GM12892 (cell line): ENCODE results near the gene ACAD10.

Experiments used
- DNase-seq: peaks from one replicate; pipeline ENCODE4 v3.0.0; 2011; ENCODE audit not compliant: insufficient read length
- FAIRE-seq: peaks from 2 replicates; lab custom pipeline; 2011; peaks lifted over from hg19 to GRCh38; lab: Jason Lieb, UNC
- POLR2A ChIP-seq: IDR thresholded peaks from 2 replicates; pipeline ENCODE4 v1.6.1; 2011; ENCODE audit warnings: low read depth, low read length, control low read depth
- POLR2AphosphoS5 ChIP-seq: IDR thresholded peaks from 2 replicates; pipeline ENCODE4 v1.6.1; 2011; ENCODE audit warnings: low read depth, low read length, control low read depth
- TAF1 ChIP-seq: IDR thresholded peaks from 2 replicates; pipeline ENCODE4 v1.6.1; 2011; ENCODE audit warnings: low read depth, mild to moderate bottlenecking, control low read depth, low read length, borderline replicate concordance

ACAD10 gene

DNA sequence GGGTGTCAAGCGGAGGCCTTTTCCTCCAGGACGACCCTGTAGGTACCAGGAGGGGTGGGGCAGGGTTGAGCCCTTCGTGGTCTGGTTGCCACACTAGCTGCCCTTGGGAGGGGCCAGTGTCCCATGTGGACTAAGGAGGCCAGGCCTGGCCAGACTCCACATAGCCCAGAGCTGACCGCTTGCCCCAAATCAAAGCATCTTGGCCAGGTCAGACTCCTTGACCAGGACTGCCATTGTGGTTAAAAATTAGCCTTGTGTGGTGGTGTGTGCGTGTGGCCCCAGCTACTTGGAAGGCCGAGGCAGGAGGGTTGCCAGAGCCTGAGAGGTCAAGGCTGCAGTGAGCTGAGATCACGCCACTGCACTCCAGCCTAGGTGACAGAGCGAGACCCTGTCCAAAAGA, 105.7 kb downstream of the ACAD10 start:
- TF ChIP-seq POLR2A (no peak), POLR2AphosphoS5 (no peak), TAF1 (no peak)
- FAIRE-seq (no peak), DNase-seq (no peak)

DNA sequence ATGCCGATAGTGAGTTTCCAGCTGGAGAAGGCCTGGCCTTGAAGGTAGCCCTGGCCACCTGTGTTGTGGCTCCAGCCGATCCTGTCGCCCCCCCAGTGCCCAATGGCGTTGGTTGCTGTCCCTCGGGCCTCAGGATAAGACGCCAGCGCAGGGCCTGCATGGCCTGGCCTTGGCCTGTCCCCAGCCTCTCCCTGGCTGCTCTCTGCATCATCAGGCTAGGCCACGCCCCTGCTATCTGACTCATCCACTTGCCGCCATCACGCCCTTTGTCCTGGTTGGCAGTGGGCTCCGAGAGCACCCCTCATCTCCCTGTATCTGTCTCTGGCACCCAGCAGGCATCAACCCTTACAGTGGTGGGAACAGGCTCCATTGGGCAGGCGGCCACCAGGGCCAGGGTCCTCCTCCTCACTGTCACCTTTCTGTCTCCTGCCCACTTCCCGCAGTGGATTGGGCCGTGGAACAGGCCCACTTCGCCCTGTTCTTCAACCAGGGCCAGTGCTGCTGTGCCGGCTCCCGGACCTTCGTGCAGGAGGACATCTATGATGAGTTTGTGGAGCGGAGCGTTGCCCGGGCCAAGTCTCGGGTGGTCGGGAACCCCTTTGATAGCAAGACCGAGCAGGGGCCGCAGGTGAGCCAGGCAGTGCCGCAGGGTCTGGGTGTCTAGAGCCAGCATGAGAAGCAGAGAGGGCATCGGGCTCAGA, 106.5 kb downstream of the ACAD10 start:
- DNase-seq (no peak), FAIRE-seq (no peak)
- TF ChIP-seq POLR2A (no peak), POLR2AphosphoS5 (no peak), TAF1 (no peak)

DNA sequence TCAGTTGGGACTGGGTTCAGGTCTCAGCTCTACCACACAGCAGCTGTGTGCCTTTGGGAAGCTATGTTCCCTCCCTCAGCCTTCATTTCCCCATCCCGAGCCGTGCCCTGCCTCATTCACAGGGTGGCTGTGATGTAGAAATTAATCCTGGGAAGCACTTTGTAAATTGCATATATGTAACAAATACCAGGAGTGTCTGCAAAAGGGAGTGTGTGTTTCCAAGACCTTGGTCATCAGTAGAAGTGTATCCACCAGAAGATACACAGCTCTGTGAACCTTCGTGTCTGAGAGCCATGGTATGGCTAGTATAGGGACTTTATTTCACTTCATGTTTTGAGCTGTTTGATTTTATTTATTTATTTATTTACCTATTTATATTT, 107.0 kb downstream of the ACAD10 start:
- DNase-seq (no peak), FAIRE-seq (no peak)
- TF ChIP-seq POLR2AphosphoS5 (no peak), POLR2A (no peak)

DNA sequence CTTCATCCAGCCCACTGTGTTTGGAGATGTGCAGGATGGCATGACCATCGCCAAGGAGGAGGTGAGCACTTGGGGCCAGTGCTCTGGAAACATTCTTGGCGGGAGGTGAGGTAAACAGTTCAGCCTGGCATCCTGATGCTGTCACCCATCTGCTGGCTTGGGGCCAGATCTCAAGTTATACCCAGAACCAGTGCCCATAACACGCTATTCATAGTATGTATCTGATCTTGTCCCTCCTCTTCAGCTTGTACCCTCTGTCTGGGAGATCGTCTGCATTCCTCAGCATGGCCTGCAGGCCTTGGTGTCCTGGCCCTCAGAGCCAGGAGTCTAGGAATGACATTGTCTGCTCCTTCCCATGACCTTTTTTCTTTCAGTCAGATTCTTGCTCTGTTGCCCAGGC, 112.3 kb downstream of the ACAD10 start:
- FAIRE-seq (no peak), DNase-seq (no peak)
- no peak for TF ChIP-seq POLR2AphosphoS5
- TF ChIP-seq POLR2A, result no peak
- no peak for TF ChIP-seq TAF1

DNA sequence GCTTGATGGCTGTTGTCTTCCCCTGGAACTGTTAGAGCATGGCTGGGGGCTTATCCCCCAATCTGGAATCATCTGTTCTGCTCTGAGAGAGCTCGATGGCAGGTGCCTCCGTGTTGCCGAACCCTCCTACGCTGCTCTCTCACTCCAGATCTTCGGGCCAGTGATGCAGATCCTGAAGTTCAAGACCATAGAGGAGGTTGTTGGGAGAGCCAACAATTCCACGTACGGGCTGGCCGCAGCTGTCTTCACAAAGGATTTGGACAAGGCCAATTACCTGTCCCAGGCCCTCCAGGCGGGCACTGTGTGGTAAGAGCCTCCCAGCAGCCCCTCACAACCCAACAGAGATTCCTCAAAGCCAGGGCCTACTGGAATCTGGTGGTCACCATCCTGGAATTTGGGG, 113.9 kb downstream of the ACAD10 start:
- FAIRE-seq (no peak), DNase-seq (no peak)
- TF ChIP-seq POLR2AphosphoS5 (no peak), TAF1 (no peak), POLR2A (no peak)

DNA sequence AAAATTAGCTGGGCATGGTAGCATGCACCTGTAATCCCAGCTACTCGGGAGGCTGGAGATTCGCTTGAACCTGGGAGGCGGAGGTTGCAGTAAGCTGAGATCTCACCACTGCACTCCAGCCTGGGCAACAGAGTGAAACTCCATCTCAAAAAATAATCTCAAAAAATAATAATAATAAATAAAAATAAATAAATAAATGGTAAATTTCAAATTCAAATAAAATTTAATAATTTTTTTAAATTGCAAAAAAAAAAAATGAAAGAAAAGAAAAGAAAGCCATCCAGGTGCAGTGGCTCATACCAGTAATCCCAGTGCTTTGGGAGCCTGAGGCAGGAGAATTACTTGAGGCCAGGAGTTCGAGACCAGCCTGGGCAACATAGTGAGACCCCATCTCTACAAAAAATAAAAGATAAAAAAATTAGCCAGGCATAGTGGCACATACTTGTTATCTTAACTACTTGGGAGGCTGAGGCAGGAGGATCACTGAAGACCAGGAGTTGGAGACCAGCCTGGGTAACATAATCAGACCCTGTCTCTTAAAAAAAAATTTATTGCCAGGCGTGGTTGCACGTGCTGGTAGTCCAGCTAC, 117.3 kb downstream of the ACAD10 start:
- FAIRE-seq, result no peak
- TF ChIP-seq POLR2AphosphoS5 (no peak), TAF1 (no peak), POLR2A (no peak)
- no peak for DNase-seq

DNA sequence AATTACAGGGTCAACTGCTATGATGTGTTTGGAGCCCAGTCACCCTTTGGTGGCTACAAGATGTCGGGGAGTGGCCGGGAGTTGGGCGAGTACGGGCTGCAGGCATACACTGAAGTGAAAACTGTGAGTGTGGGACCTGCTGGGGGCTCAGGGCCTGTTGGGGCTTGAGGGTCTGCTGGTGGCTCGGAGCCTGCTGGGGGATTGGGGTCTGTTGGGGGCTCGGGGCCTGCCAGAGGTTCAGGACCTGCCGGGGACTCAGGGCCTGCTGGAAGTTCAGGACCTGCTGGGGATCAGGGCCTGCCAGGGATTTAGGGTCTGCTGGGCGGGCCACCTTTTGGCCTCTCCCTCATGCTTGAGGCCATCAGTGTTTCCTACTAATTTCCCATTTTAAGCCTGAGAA, 118.0 kb downstream of the ACAD10 start:
- TF ChIP-seq POLR2A, result no peak
- no peak for TF ChIP-seq TAF1
- TF ChIP-seq POLR2AphosphoS5, result no peak
- FAIRE-seq, result no peak
- no peak for DNase-seq

DNA sequence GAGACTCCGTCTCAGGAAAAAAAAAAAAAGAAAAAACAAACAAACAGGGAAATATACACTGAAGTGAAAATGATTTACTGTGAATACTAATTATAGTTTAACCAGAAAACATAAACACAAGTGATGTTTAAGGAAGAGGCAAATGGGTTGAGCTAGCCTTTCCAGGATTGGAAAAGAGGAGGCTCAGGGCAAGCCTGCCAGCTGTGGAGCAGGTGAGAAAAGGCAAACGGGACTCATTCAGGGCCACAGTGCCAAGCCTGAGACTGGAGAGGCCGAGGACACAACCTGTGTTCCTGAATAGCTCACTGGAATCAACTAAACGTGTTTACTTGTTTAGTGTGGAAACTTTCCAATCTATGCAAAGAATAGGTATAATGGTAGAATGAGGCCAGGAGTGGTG, 120.5 kb downstream of the ACAD10 start:
- FAIRE-seq (no peak), DNase-seq (no peak)
- TF ChIP-seq POLR2AphosphoS5, result no peak
- no peak for TF ChIP-seq TAF1
- TF ChIP-seq POLR2A, result no peak
